GM19452 (cell line): ENCODE results near the gene BEST2.

Source experiments
- ATAC-seq: cut with Tn5 transposase; IDR thresholded peaks from one replicate; pipeline ENCODE4 v1.9.1; 2021; ENCODE audit not compliant: unreplicated experiment

Gene BEST2

GRCh38 chr19:12766051-12766521 is 14.5 kb downstream of the BEST2 start:
- no peak for ATAC-seq

GRCh38 chr19:12767150-12767549 is 15.6 kb downstream of the BEST2 start:
- ATAC-seq: no peak

GRCh38 chr19:12767666-12768065 is 16.1 kb downstream of the BEST2 start:
- no peak for ATAC-seq

- ATAC-seq: no peak
These were observed 18.1 kb downstream of the BEST2 start for GRCh38 chr19:12769689-12770088.

GRCh38 chr19:12770922-12771321 is 19.3 kb downstream of the BEST2 start:
- no peak for ATAC-seq

- ATAC-seq: no peak
These were observed 20.7 kb downstream of the BEST2 start for GRCh38 chr19:12772323-12772722.

- no peak for ATAC-seq
These were observed 22.0 kb downstream of the BEST2 start for GRCh38 chr19:12773571-12773970.

GRCh38 chr19:12774588-12775555 is 23.3 kb downstream of the BEST2 start, which contains the start of gene HOOK2:
TSS of gene HOOK2 (minus strand) at chr19:12775552. CDS start at chr19:12775449, 103 bp downstream.
- no peak for ATAC-seq

GRCh38 chr19:12777217-12778016 is 25.8 kb downstream of the BEST2 start:
- no peak for ATAC-seq

- no peak for ATAC-seq
These were observed 26.7 kb downstream of the BEST2 start for GRCh38 chr19:12778017-12778904.

- ATAC-seq: no peak
These were observed 27.2 kb downstream of the BEST2 start for GRCh38 chr19:12778905-12779161.

- ATAC-seq: no peak
These were observed 27.8 kb downstream of the BEST2 start for GRCh38 chr19:12779162-12779993.

- ATAC-seq: peak; percentile 12
These were observed 30.5 kb downstream of the BEST2 start for GRCh38 chr19:12782174-12782423.

- peak; percentile 37 for ATAC-seq
These were observed 31.1 kb downstream of the BEST2 start for GRCh38 chr19:12782424-12783290.

GRCh38 chr19:12783291-12783848 is 31.8 kb downstream of the BEST2 start:
- no peak for ATAC-seq

- ATAC-seq: no peak
These were observed 32.3 kb downstream of the BEST2 start for GRCh38 chr19:12783849-12784393.

- ATAC-seq: no peak
These were observed 32.8 kb downstream of the BEST2 start for GRCh38 chr19:12784394-12784870.

- no peak for ATAC-seq
These were observed 33.4 kb downstream of the BEST2 start for GRCh38 chr19:12784871-12785430.
